SK-N-SH treated with all-trans-retinoic acid at 6 μM for 48 hours (cell line): ENCODE results near the gene TH.

Source experiments
- ATAC-seq: fragments of 200-7000 bp; cut with Tn5 transposase; 3 replicates; pipeline ENCODE4 v1.9.1; 2020; ENCODE audit warnings: mild to moderate bottlenecking, moderate library complexity
- ARNTL ChIP-seq: fragments of 450-650 bp; formaldehyde crosslinking; IDR thresholded peaks from 2 replicates; pipeline ENCODE4 v1.5.0; 2020; ENCODE audit warnings: low read depth, mild to moderate bottlenecking, moderate library complexity, borderline replicate concordance
- BACH2 ChIP-seq: fragments of 250-450 bp; sonication (Bioruptor Pico); IDR thresholded peaks from 2 replicates; pipeline ENCODE4 v1.9.0; 2021; ENCODE audit warnings: mild to moderate bottlenecking, borderline replicate concordance
- CSDC2 ChIP-seq: fragments of 250-450 bp; sonication (Bioruptor Pico); IDR thresholded peaks from 2 replicates; pipeline ENCODE4 v1.5.0; 2020; ENCODE audit warnings: mild to moderate bottlenecking, moderate library complexity
- ESRRG ChIP-seq: fragments of 250-450 bp; sonication (Bioruptor Pico); IDR thresholded peaks from 2 replicates; pipeline ENCODE4 v1.6.1; 2021; ENCODE audit warnings: mild to moderate bottlenecking
- ISL1 ChIP-seq: fragments of 250-450 bp; sonication (Bioruptor Pico); IDR thresholded peaks from 2 replicates; pipeline ENCODE4 v2.1.2; 2022; ENCODE audit warnings: mild to moderate bottlenecking, moderate library complexity
- OSR1 ChIP-seq: fragments of 250-450 bp; sonication (Bioruptor Pico); IDR thresholded peaks from 2 replicates; pipeline ENCODE4 v1.8.0; 2022; ENCODE audit warnings: moderate library complexity, mild to moderate bottlenecking, inconsistent platforms
- POU6F1 ChIP-seq: fragments of 250-450 bp; sonication (Bioruptor Pico); IDR thresholded peaks from 2 replicates; pipeline ENCODE4 v1.8.0; 2021; ENCODE audit warnings: low read depth, mild to moderate bottlenecking, moderate library complexity, borderline replicate concordance
- PPARA ChIP-seq: fragments of 250-450 bp; sonication (Bioruptor Pico); IDR thresholded peaks from 2 replicates; pipeline ENCODE4 v1.5.0; 2020; ENCODE audit warnings: mild to moderate bottlenecking, borderline replicate concordance
- RARB ChIP-seq: fragments of 250-450 bp; sonication (Bioruptor Pico); IDR thresholded peaks from 2 replicates; pipeline ENCODE4 v1.8.0; 2021; ENCODE audit warnings: mild to moderate bottlenecking, moderate library complexity
- SNAI2 ChIP-seq: fragments of 250-450 bp; sonication (Bioruptor Pico); IDR thresholded peaks from 2 replicates; pipeline ENCODE4 v1.5.0; 2020; ENCODE audit warnings: mild to moderate bottlenecking, moderate library complexity
- TCF4 ChIP-seq: fragments of 250-450 bp; sonication (Bioruptor Pico); IDR thresholded peaks from 2 replicates; pipeline ENCODE4 v1.8.0; 2021; ENCODE audit warnings: mild to moderate bottlenecking, moderate library complexity, borderline replicate concordance
- TOX ChIP-seq: fragments of 250-450 bp; sonication (Bioruptor Pico); IDR thresholded peaks from 2 replicates; pipeline ENCODE4 v1.8.0; 2021; ENCODE audit warnings: mild to moderate bottlenecking, moderate library complexity, borderline replicate concordance
- ZC3H10 ChIP-seq: fragments of 250-450 bp; sonication (Bioruptor Pico); IDR thresholded peaks from 2 replicates; pipeline ENCODE4 v1.5.1; 2021; ENCODE audit warnings: mild to moderate bottlenecking, moderate library complexity
- ZFP3 ChIP-seq: fragments of 250-450 bp; sonication (Bioruptor Pico); IDR thresholded peaks from 2 replicates; pipeline ENCODE4 v1.5.0; 2020; ENCODE audit warnings: mild to moderate bottlenecking, moderate library complexity
- ZNF565 ChIP-seq: fragments of 450-650 bp; formaldehyde crosslinking; conservative IDR thresholded peaks from 2 replicates; pipeline ENCODE4 v1.5.0; 2020; ENCODE audit warnings: low read depth, mild to moderate bottlenecking, moderate library complexity
- ZNF70 ChIP-seq: fragments of 450-650 bp; formaldehyde crosslinking; IDR thresholded peaks from 2 replicates; pipeline ENCODE4 v1.5.0; 2020; ENCODE audit warnings: mild to moderate bottlenecking, moderate library complexity
- ZNF8 ChIP-seq: fragments of 450-650 bp; formaldehyde crosslinking; IDR thresholded peaks from 2 replicates; pipeline ENCODE4 v1.5.0; 2020; ENCODE audit warnings: mild to moderate bottlenecking, moderate library complexity
- TF ChIP-seq, protein P1 (sequence below): fragments of 250-450 bp; sonication (Bioruptor Pico); IDR thresholded peaks from 2 replicates; pipeline ENCODE4 v1.5.1; 2021; ENCODE audit warnings: mild to moderate bottlenecking, moderate library complexity
- TF ChIP-seq, protein P2 (sequence below): fragments of 250-450 bp; sonication (Bioruptor Pico); IDR thresholded peaks from 2 replicates; pipeline ENCODE4 v1.5.1; 2020; ENCODE audit warnings: low read depth, mild to moderate bottlenecking, moderate library complexity
- TF ChIP-seq, protein P3 (sequence below): fragments of 250-450 bp; sonication (Bioruptor Pico); IDR thresholded peaks from 2 replicates; pipeline ENCODE4 v1.5.0; 2020; ENCODE audit warnings: mild to moderate bottlenecking, moderate library complexity
- TF ChIP-seq, protein P4 (sequence below): fragments of 250-450 bp; sonication (Bioruptor Pico); IDR thresholded peaks from 2 replicates; pipeline ENCODE4 v1.8.0; 2020; ENCODE audit warnings: mild to moderate bottlenecking, moderate library complexity, borderline replicate concordance

TH gene

GRCh38 chr11:2121227-2122130, 50.1 kb downstream of the TH start (continued):
- TF ChIP-seq, protein P1, sequence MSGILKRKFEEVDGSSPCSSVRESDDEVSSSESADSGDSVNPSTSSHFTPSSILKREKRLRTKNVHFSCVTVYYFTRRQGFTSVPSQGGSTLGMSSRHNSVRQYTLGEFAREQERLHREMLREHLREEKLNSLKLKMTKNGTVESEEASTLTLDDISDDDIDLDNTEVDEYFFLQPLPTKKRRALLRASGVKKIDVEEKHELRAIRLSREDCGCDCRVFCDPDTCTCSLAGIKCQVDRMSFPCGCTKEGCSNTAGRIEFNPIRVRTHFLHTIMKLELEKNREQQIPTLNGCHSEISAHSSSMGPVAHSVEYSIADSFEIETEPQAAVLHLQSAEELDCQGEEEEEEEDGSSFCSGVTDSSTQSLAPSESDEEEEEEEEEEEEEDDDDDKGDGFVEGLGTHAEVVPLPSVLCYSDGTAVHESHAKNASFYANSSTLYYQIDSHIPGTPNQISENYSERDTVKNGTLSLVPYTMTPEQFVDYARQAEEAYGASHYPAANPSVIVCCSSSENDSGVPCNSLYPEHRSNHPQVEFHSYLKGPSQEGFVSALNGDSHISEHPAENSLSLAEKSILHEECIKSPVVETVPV (CRISPR knock-in tag): no peak
- no peak for TF ChIP-seq SNAI2 (CRISPR knock-in tag)

DNA sequence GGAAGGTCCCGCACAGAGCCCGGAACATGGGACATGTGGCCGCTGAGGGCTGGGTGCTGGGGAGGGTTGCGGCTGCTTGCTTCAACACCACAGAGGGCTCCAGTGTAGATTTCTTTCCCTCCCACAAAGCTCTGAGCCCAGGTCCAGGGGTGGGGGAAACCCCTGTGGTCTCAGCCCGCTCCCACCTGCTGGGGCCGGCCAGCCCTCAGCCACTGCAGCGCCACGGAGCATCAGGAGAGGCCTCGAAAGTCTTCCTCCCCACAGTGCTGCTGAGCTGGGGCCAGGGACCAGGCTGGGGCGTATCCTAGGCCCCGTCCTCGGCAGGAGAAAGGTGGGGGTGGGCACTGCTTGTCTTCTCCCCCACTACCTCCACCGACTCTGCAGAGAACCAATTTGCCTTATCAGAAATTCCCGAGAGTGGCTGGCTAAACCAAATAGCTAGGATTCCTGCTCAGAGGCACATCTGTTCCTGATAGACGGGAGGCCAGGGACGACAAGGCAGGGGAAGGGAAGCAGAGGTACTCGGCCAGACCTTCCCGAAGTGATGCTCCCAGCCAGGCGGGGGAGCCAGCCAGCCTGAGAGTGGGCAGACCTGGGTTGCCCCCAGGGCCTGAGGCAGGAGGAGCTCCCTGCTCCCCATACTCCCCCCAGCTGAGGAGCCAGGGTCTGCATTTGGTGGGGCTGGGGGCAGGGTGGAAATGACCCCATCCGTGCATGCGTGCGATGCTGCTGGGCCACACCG, 51.1 kb downstream of the TH start:
- no peak for ATAC-seq
- TF ChIP-seq TOX (no peak), TCF4 (CRISPR knock-in tag) (peak; percentile 35; the same call in 1 of the 2 replicates)
- TF ChIP-seq, all 23 proteins: peak for 1

DNA sequence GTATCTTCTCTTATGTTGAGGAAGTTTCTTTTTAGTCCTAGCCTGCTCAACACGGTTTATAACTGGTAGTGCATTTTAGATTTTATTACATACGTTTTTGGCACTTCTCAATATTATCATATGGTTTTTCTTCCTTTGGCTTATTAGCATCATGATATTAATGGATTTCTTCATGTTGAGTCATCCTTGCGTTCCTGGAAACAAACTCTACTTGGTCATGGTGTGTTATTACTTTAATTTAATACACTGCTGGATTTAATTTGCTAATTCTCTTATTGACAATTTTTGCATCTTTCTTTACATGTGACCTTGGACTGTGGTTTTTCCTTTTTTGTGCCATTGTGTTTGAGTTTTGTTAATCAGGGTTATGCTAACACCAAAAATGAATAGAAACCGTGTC, 52.9 kb downstream of the TH start:
- ATAC-seq: no peak
- TF ChIP-seq POU6F1 (CRISPR knock-in tag): no peak
- no peak for TF ChIP-seq ZC3H10 (CRISPR knock-in tag)
- TF ChIP-seq ISL1: no peak
- TF ChIP-seq ZNF70 (CRISPR knock-in tag): no peak
- no peak for TF ChIP-seq RARB (CRISPR knock-in tag)
- TF ChIP-seq BACH2: no peak
- TF ChIP-seq, protein P2, sequence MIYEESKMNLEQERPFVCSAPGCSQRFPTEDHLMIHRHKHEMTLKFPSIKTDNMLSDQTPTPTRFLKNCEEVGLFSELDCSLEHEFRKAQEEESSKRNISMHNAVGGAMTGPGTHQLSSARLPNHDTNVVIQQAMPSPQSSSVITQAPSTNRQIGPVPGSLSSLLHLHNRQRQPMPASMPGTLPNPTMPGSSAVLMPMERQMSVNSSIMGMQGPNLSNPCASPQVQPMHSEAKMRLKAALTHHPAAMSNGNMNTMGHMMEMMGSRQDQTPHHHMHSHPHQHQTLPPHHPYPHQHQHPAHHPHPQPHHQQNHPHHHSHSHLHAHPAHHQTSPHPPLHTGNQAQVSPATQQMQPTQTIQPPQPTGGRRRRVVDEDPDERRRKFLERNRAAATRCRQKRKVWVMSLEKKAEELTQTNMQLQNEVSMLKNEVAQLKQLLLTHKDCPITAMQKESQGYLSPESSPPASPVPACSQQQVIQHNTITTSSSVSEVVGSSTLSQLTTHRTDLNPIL: no peak
- no peak for TF ChIP-seq SNAI2 (CRISPR knock-in tag)
- TF ChIP-seq TOX: no peak
- TF ChIP-seq TCF4 (CRISPR knock-in tag): no peak
- TF ChIP-seq ZNF8 (CRISPR knock-in tag): no peak
- no peak for TF ChIP-seq OSR1 (CRISPR knock-in tag)
- no peak for TF ChIP-seq ZFP3 (CRISPR knock-in tag)
- TF ChIP-seq, protein P3, sequence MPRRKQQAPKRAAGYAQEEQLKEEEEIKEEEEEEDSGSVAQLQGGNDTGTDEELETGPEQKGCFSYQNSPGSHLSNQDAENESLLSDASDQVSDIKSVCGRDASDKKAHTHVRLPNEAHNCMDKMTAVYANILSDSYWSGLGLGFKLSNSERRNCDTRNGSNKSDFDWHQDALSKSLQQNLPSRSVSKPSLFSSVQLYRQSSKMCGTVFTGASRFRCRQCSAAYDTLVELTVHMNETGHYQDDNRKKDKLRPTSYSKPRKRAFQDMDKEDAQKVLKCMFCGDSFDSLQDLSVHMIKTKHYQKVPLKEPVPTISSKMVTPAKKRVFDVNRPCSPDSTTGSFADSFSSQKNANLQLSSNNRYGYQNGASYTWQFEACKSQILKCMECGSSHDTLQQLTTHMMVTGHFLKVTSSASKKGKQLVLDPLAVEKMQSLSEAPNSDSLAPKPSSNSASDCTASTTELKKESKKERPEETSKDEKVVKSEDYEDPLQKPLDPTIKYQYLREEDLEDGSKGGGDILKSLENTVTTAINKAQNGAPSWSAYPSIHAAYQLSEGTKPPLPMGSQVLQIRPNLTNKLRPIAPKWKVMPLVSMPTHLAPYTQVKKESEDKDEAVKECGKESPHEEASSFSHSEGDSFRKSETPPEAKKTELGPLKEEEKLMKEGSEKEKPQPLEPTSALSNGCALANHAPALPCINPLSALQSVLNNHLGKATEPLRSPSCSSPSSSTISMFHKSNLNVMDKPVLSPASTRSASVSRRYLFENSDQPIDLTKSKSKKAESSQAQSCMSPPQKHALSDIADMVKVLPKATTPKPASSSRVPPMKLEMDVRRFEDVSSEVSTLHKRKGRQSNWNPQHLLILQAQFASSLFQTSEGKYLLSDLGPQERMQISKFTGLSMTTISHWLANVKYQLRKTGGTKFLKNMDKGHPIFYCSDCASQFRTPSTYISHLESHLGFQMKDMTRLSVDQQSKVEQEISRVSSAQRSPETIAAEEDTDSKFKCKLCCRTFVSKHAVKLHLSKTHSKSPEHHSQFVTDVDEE (CRISPR knock-in tag): no peak

DNA sequence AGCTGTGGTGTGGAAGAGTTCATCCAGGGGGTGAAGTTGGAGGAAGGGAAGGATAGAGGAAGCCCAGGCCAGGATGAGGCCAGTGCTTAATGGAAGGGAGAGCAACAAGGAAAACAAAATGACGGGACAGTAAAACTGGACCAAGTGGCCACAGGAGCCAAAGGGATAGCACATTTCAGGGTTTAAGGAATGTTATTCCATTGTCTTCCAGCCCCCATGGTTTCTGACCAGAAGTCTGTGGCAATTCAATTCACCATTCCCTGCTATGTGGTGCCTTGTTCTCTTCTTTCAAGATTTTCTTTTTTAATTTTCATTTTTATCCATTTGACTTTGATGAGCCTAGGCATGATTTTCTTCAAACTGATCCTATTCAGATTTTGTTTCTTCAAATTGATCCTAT, 54.9 kb downstream of the TH start:
- TF ChIP-seq PPARA (CRISPR knock-in tag) (no peak), RARB (CRISPR knock-in tag) (no peak), ISL1 (no peak), TCF4 (CRISPR knock-in tag) (no peak), POU6F1 (CRISPR knock-in tag) (no peak), ZC3H10 (CRISPR knock-in tag) (no peak), ESRRG (CRISPR knock-in tag) (no peak), CSDC2 (CRISPR knock-in tag) (no peak), OSR1 (CRISPR knock-in tag) (no peak), ZNF565 (CRISPR knock-in tag) (no peak), BACH2 (no peak), SNAI2 (CRISPR knock-in tag) (no peak), ARNTL (CRISPR knock-in tag) (no peak), TOX (no peak)
- TF ChIP-seq, protein P2: no peak
- TF ChIP-seq, protein P4, sequence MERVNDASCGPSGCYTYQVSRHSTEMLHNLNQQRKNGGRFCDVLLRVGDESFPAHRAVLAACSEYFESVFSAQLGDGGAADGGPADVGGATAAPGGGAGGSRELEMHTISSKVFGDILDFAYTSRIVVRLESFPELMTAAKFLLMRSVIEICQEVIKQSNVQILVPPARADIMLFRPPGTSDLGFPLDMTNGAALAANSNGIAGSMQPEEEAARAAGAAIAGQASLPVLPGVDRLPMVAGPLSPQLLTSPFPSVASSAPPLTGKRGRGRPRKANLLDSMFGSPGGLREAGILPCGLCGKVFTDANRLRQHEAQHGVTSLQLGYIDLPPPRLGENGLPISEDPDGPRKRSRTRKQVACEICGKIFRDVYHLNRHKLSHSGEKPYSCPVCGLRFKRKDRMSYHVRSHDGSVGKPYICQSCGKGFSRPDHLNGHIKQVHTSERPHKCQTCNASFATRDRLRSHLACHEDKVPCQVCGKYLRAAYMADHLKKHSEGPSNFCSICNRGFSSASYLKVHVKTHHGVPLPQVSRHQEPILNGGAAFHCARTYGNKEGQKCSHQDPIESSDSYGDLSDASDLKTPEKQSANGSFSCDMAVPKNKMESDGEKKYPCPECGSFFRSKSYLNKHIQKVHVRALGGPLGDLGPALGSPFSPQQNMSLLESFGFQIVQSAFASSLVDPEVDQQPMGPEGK (CRISPR knock-in tag): no peak
- no peak for ATAC-seq
